Measurements from ENCODE around the gene PROP1. TPM values are rescaled to one million over a fixed set of nuclear protein-coding genes. Genes with fewer than 3 reads are reported as not detected.

PROP1 gene
- polyA plus RNA-seq, 1 donor from 2014 or later, result not detected

DNA sequence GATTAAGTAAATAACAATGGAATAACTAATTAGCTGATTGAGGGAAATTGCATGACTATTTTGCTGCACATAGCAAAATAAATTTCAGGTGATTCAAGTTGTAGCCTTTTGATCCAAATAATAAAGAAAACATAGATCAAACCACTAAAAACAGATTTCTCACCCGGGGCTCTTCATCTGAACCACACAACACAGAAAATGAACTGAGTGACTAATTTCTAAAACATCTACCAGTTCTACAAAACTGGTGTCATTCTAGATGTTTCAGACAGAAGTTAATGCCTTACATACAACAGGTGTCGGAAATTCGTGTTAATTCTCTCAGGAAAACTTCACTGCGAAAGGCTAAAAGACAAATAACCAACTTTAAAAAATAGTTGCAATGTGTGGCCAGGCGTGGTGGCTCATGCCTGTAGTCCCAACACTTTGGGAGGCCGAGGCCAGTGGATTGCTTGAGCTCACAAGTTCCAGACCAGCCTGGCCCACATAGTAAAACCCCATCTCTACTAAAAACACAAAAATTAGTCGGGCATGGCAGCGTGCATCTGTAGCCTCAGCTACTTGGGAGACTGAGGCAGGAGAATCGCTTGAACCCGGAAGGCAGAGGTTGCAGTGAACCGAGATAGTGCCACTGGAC is 6.9 kb downstream of the PROP1 start:
- no peaks in the 10 kb centered on the region for H4K20me1 ChIP-seq (ENCODE audit: insufficient read depth)
- H3K4me2 ChIP-seq (ENCODE audit: low read length), result no peak overlapping the region
- no peaks in the 10 kb centered on the region for H3K9me2 ChIP-seq (ENCODE audit: insufficient read depth, low read length)
- no peaks in the 10 kb centered on the region for H3K9me3 ChIP-seq (ENCODE audit: low read length)
- H3F3A ChIP-seq (ENCODE audit: insufficient read depth, low read length, poor library complexity, severe bottlenecking), result no peaks in the 10 kb centered on the region
- H3K36me3 ChIP-seq (ENCODE audit: insufficient read depth, low read length), result no peaks in the 10 kb centered on the region
- peaks cover 18% of the 10 kb centered on the region for H3K27me3 ChIP-seq (ENCODE audit: insufficient read depth, low read depth, low read length)
- H3K79me2 ChIP-seq (replicated peaks; ENCODE audit: insufficient read depth, low read length), result no peaks in the 10 kb centered on the region
- no peak overlapping the region for H3K27ac ChIP-seq (ENCODE audit: low read length)
- TF ChIP-seq EP300 (conservative IDR thresholded peaks at IDR 0.05; ENCODE audit: poor library complexity, severe bottlenecking), result no peak
- TF ChIP-seq, protein P1, sequence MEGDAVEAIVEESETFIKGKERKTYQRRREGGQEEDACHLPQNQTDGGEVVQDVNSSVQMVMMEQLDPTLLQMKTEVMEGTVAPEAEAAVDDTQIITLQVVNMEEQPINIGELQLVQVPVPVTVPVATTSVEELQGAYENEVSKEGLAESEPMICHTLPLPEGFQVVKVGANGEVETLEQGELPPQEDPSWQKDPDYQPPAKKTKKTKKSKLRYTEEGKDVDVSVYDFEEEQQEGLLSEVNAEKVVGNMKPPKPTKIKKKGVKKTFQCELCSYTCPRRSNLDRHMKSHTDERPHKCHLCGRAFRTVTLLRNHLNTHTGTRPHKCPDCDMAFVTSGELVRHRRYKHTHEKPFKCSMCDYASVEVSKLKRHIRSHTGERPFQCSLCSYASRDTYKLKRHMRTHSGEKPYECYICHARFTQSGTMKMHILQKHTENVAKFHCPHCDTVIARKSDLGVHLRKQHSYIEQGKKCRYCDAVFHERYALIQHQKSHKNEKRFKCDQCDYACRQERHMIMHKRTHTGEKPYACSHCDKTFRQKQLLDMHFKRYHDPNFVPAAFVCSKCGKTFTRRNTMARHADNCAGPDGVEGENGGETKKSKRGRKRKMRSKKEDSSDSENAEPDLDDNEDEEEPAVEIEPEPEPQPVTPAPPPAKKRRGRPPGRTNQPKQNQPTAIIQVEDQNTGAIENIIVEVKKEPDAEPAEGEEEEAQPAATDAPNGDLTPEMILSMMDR (IDR thresholded peaks at IDR 0.05; ENCODE audit: poor library complexity, severe bottlenecking), result no peak
- no peak for TF ChIP-seq REST (IDR thresholded peaks at IDR 0.05; ENCODE audit: borderline replicate concordance)
- TF ChIP-seq SMC3 (conservative IDR thresholded peaks at IDR 0.05; ENCODE audit: poor library complexity), result no peak
- no peak for TF ChIP-seq EZH2 (IDR thresholded peaks at IDR 0.05; ENCODE audit: borderline replicate concordance, insufficient read depth, low read length, poor library complexity, severe bottlenecking)
- TF ChIP-seq MXI1 (conservative IDR thresholded peaks at IDR 0.05; ENCODE audit: poor library complexity, severe bottlenecking), result no peak
- no peak for TF ChIP-seq RAD21 (conservative IDR thresholded peaks at IDR 0.05)
- no peak overlapping the region for H3K4me3 ChIP-seq (ENCODE audit: low read length)
- H2AFZ ChIP-seq (ENCODE audit: low read depth, low read length), result no peak overlapping the region
- no peak overlapping the region for H3K9ac ChIP-seq (ENCODE audit: low read length)

- Histone ChIP-seq H3K9ac (ENCODE audit: low read length) (no peak overlapping the region), H4K20me1 (ENCODE audit: insufficient read depth) (no peaks in the 10 kb centered on the region), H2AFZ (ENCODE audit: low read depth, low read length) (no peak overlapping the region), H3K9me2 (ENCODE audit: insufficient read depth, low read length) (no peaks in the 10 kb centered on the region), H3K27ac (ENCODE audit: low read length) (no peak overlapping the region), H3K36me3 (ENCODE audit: insufficient read depth, low read length) (no peaks in the 10 kb centered on the region), H3K4me3 (ENCODE audit: low read length) (no peak overlapping the region), H3K79me2 (replicated peaks; ENCODE audit: insufficient read depth, low read length) (no peaks in the 10 kb centered on the region), H3K4me2 (ENCODE audit: low read length) (no peak overlapping the region), H3K9me3 (ENCODE audit: low read length) (no peaks in the 10 kb centered on the region), H3F3A (ENCODE audit: insufficient read depth, low read length, poor library complexity, severe bottlenecking) (no peaks in the 10 kb centered on the region), H3K27me3 (ENCODE audit: insufficient read depth, low read depth, low read length) (peaks cover 26% of the 10 kb centered on the region)
- TF ChIP-seq TAF1 (IDR thresholded peaks at IDR 0.05; ENCODE audit: low read depth) (no peak), MXI1 (conservative IDR thresholded peaks at IDR 0.05; ENCODE audit: poor library complexity, severe bottlenecking) (no peak)
- TF ChIP-seq, protein P1 (IDR thresholded peaks at IDR 0.05; ENCODE audit: poor library complexity, severe bottlenecking), result no peak
Observed at GRCh38 chr5:177987326-177987725, 8.7 kb downstream of the PROP1 start.

Measured in neural cell (in vitro differentiated cells).